ENCODE results near the gene P2RY2. TPM values are rescaled to one million over a fixed set of nuclear protein-coding genes. Genes with fewer than 3 reads are reported as not detected.

Gene P2RY2
- total and polyA plus RNA-seq, 2 of the 8 experiments (the other 6 are each of a cell fraction or from before 2014, with no cell fraction given): 1.0 to 1.5 TPM

- no peak for TF ChIP-seq ATF3 (IDR thresholded peaks at IDR 0.05; ENCODE audit: insufficient read depth, low read depth, low read length)
- no peak for TF ChIP-seq MAX (IDR thresholded peaks at IDR 0.05)
- TF ChIP-seq KDM1A (IDR thresholded peaks at IDR 0.05; ENCODE audit: borderline replicate concordance, low read length): no peak
- TF ChIP-seq TEAD4 (IDR thresholded peaks at IDR 0.05; ENCODE audit: low read depth, low read length): no peak
- TF ChIP-seq JUND (IDR thresholded peaks at IDR 0.05; ENCODE audit: low read length): no peak
- TF ChIP-seq ATF2 (IDR thresholded peaks at IDR 0.05; ENCODE audit: low read length): no peak
- TF ChIP-seq POLR2A (IDR thresholded peaks at IDR 0.05; ENCODE audit: control extremely low read depth in 1 of 2, low read depth in 2 of 2, low read length in 2 of 2): no peak
- no peak for TF ChIP-seq KDM5A (IDR thresholded peaks at IDR 0.05; ENCODE audit: low read length)
- TF ChIP-seq EGR1 (IDR thresholded peaks at IDR 0.05; ENCODE audit: borderline replicate concordance, low read depth, low read length): no peak
- TF ChIP-seq CBX5 (IDR thresholded peaks at IDR 0.05; ENCODE audit: low read depth, low read length): no peak
Measured at GRCh38 chr11:73175551-73176144, 42.4 kb upstream of the P2RY2 start (continued).
